ENCODE results near the gene SLC6A9.

Gene SLC6A9

GRCh38 chr1:43954036-43954435 lies 77.2 kb downstream of the SLC6A9 start:
- TF ChIP-seq MYC (IDR thresholded peaks at IDR 0.05; ENCODE audit: low read depth, low read length): no peak
- TF ChIP-seq MAX (IDR thresholded peaks at IDR 0.05; ENCODE audit: low read depth, low read length): no peak
- H3K4me3 ChIP-seq (ENCODE audit: low read depth, low read length): no peak overlapping the region
- no peak for DNase-seq (ENCODE audit: low read depth)

- DNase-seq (ENCODE audit: low read depth): no peak
- no peak for TF ChIP-seq MYC (IDR thresholded peaks at IDR 0.05; ENCODE audit: low read depth, low read length)
- TF ChIP-seq, protein P1, sequence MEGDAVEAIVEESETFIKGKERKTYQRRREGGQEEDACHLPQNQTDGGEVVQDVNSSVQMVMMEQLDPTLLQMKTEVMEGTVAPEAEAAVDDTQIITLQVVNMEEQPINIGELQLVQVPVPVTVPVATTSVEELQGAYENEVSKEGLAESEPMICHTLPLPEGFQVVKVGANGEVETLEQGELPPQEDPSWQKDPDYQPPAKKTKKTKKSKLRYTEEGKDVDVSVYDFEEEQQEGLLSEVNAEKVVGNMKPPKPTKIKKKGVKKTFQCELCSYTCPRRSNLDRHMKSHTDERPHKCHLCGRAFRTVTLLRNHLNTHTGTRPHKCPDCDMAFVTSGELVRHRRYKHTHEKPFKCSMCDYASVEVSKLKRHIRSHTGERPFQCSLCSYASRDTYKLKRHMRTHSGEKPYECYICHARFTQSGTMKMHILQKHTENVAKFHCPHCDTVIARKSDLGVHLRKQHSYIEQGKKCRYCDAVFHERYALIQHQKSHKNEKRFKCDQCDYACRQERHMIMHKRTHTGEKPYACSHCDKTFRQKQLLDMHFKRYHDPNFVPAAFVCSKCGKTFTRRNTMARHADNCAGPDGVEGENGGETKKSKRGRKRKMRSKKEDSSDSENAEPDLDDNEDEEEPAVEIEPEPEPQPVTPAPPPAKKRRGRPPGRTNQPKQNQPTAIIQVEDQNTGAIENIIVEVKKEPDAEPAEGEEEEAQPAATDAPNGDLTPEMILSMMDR (IDR thresholded peaks at IDR 0.05; ENCODE audit: low read depth, low read length): no peak
- TF ChIP-seq MAX (IDR thresholded peaks at IDR 0.05; ENCODE audit: low read depth, low read length): no peak
- no peak for TF ChIP-seq POLR2A (IDR thresholded peaks at IDR 0.05; ENCODE audit: extremely low read depth, insufficient read length)
Measured at GRCh38 chr1:43953361-43953760, 77.9 kb downstream of the SLC6A9 start.

DNA sequence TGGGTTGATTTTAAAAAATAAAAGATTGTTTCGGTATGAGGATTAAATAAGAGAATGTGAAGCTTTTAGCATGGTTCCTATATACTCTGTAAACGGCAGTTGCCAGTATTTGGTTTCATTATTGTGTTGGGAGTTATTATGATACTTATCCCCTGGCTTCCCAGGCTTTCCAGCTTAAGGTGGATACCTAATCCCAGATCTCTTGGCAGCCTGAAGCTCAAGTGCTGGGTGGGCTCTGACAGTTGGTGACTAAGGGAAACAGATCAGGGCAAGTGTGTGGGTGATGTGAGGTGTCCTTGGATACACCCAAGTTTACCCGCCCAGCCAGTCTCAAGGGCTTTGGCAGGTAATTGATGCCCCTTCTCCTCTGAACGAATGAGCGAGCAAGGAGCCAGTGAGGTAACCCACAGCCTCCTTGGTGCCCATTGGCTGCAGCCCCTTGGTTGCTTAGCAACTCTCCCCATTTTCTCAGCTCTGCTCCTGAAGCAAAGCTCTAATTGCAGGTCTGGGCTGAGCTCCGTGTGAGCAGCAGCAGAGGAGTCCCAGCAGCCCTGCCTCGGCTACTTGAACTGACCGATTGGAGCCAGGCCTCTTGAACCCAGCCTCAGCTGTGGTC lies 78.4 kb downstream of the SLC6A9 start:
- H3K4me3 ChIP-seq (ENCODE audit: low read depth, low read length): no peak overlapping the region
- DNase-seq (ENCODE audit: low read depth): no peak
- TF ChIP-seq, protein P1 (IDR thresholded peaks at IDR 0.05; ENCODE audit: low read depth, low read length): no peak
- TF ChIP-seq POLR2A (IDR thresholded peaks at IDR 0.05; ENCODE audit: extremely low read depth, insufficient read length) (no peak), MAX (IDR thresholded peaks at IDR 0.05; ENCODE audit: low read depth, low read length) (no peak), MYC (IDR thresholded peaks at IDR 0.05; ENCODE audit: low read depth, low read length) (no peak)

More at GRCh38 chr1:43953361-43953760, 77.9 kb downstream of the SLC6A9 start:
- no peak overlapping the region for H3K4me3 ChIP-seq (ENCODE audit: low read depth, low read length)

- TF ChIP-seq, protein P1 (IDR thresholded peaks at IDR 0.05; ENCODE audit: low read depth, low read length): no peak
- DNase-seq (ENCODE audit: low read depth): no peak
- no peak overlapping the region for H3K4me3 ChIP-seq (ENCODE audit: low read depth, low read length)
Measured at GRCh38 chr1:43951021-43951985, 80.0 kb downstream of the SLC6A9 start.

DNA sequence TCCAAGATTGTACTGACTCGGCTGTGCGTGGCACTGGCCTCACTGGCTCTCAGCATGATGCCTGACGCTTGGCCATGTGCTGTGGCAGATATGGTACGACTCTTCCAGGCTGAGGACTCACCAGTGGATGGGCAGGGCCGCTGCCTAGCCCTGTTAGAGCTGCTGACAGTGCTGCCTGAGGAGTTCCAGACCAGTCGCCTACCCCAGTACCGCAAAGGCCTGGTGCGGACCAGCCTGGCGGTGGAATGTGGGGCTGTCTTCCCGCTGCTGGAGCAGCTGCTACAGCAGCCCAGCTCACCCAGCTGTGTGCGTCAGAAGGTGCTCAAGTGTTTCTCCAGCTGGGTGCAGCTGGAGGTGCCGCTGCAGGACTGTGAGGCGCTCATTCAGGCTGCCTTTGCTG lies 81.6 kb downstream of the SLC6A9 start:
- no peak overlapping the region for H3K4me3 ChIP-seq (ENCODE audit: low read depth, low read length)
- DNase-seq (ENCODE audit: low read depth): no peak
- TF ChIP-seq MYC (IDR thresholded peaks at IDR 0.05; ENCODE audit: low read depth, low read length) (no peak), MAX (IDR thresholded peaks at IDR 0.05; ENCODE audit: low read depth, low read length) (no peak), POLR2A (IDR thresholded peaks at IDR 0.05; ENCODE audit: extremely low read depth, insufficient read length) (no peak)
- TF ChIP-seq, protein P1 (IDR thresholded peaks at IDR 0.05; ENCODE audit: low read depth, low read length): no peak

DNA sequence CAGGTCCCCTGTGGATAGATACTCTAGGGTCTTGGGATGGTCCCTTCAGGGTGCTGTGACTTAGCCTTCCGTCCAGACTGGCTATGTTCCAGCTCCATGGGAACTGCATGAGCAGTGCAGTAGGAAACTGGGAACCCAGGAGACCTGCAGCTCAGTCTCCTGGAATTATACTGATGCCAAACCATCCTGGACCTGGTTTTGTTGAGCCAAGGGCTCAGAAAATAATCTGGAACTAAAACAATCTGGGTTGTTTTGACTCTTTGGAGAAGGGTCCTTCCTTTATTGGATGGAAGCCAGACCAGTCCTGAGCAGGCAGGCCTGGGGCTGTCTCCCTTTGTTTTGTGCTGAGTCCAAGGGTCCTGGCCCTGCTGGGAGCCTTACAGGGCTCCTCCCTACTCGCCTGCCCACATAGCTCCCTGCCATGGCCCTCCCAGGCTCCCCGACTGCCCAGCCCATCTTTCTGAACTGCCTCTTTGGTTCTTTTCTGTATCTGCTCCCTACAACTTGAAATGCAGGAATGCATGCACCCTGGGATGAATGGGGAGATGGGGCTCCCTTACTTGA lies 83.3 kb downstream of the SLC6A9 start:
- DNase-seq (ENCODE audit: low read depth): no peak
- TF ChIP-seq, protein P1 (IDR thresholded peaks at IDR 0.05; ENCODE audit: low read depth, low read length): no peak
- TF ChIP-seq POLR2A (IDR thresholded peaks at IDR 0.05; ENCODE audit: extremely low read depth, insufficient read length): no peak

More for the DNA sequence above, 83.3 kb downstream of the SLC6A9 start:
- H3K4me3 ChIP-seq (ENCODE audit: low read depth, low read length): peak overlapping the region; percentile 85

Data from NB4 (cell line).